Esophagus squamous epithelium (tissue), 5 donors: Measurements from ENCODE around the gene CASP4. TPM values are rescaled to one million over a fixed set of nuclear protein-coding genes. Genes with fewer than 3 reads are reported as not detected.
A peak's percentile ranks its signal among the peaks of the same experiment; 100 is the strongest.

ENCODE experiments used
- DNase-seq: peaks from one replicate; lab custom pipeline; 2025; lab: John Stamatoyannopoulos, UW
- H3K27ac ChIP-seq, 4 donors: fragments of 200-600 bp; sonication (generic); one replicate each; pipeline ENCODE4 v1.5.1; 2016 to 2019; ENCODE audit warnings: mild to moderate bottlenecking in 1 of 4
- H3K27me3 ChIP-seq, 4 donors: fragments of 200-600 bp; sonication (generic); 1 replicate in 3 of 4; 2 replicates in 1 of 4; pipeline versions ENCODE4 v1.5.1 to v1.6.0; 2017 to 2021; ENCODE audit warnings: antibody characterized with exemption in 1 of 4
- H3K36me3 ChIP-seq, 3 donors: fragments of 200-600 bp; sonication (generic); one replicate each; pipeline ENCODE4 v1.5.1; 2016 to 2019
- H3K4me1 ChIP-seq, 3 donors: fragments of 200-600 bp; sonication (generic); one replicate each; pipeline ENCODE4 v1.5.1; 2017 to 2019
- H3K4me3 ChIP-seq, 4 donors: fragments of 200-600 bp; sonication (generic); 1 replicate in 3 of 4; 2 replicates in 1 of 4; pipeline ENCODE4 v1.5.1; 2016 to 2019; ENCODE audit warnings: mild to moderate bottlenecking in 2 of 4, moderate library complexity in 1 of 4
- H3K9me3 ChIP-seq, 3 donors: fragments of 200-600 bp; sonication (generic); one replicate each; pipeline ENCODE4 v1.5.1; 2016 to 2019
- POLR2A ChIP-seq, 4 donors: fragments of 450-650 bp; IDR thresholded peaks; one replicate each; pipeline ENCODE4 v1.6.1; 2017; ENCODE audit warnings: antibody characterized with exemption in 4 of 4, mild to moderate bottlenecking in 4 of 4, moderate library complexity in 3 of 4
- WGBS, 2 donors: methylation state at CpG; one replicate each; pipeline ENCODE4 v1.1.5; 2018; 5-methylcytosine and 5-hydroxymethylcytosine counted together
- intact Hi-C: fragments of 100-400 bp; cut with DNase I; formaldehyde crosslinking; loops from one replicate; pipeline ENCODE4 v1.15.0; 2022
- total RNA-seq, 4 donors: library from RNA; depleted of rRNA; stranded (reverse); fragments of >200 nt; gene quantifications; one replicate each; pipeline ENCODE4 v1.1.0, GENCODE V29; 2016
- TF ChIP-seq, protein P1 (sequence below), 6 experiments: fragments of 450-650 bp in 4 of 6; fragments of 200-600 bp in 2 of 6; sonication (generic) in 2 of 6; IDR thresholded peaks; one replicate each; pipeline ENCODE4 v1.5.1; 2016 to 2019; ENCODE audit warnings: antibody characterized with exemption in 6 of 6, mild to moderate bottlenecking in 4 of 6, moderate library complexity in 4 of 6
- donor health status: DM: yes; HTN: yes; CAD: no.

Gene CASP4
- total RNA-seq, 4 donors from 2014 or later, result 80.9 to 146 (median 115) TPM

DNA sequence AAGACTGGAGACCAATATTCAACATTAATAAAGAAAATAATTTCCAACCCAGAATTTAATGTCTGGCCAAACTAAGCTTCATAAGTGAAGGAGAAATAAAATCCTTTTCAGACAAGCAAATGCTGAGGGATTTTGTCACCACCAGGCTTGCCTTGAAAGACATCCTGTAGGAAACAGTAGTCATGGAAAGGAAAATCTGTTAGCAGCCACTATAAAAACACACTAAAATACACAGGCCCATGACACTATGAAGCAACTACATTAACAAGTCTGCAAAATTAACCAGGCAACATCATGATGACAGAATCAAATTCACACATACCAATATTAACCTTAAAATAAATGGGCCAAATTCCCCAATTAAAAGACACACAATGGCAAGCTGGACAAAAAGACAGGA is 2.4 kb upstream of the CASP4 start:
- H3K27ac ChIP-seq, result no peak overlapping the region
- H3K9me3 ChIP-seq, result no peaks in the 10 kb centered on the region
- no peak overlapping the region for H3K4me3 ChIP-seq
- no peak for DNase-seq
- no peaks in the 10 kb centered on the region for H3K36me3 ChIP-seq
- intact Hi-C loops, result no loop called here
- H3K27me3 ChIP-seq, result no peaks in the 10 kb centered on the region
- TF ChIP-seq, protein P1, sequence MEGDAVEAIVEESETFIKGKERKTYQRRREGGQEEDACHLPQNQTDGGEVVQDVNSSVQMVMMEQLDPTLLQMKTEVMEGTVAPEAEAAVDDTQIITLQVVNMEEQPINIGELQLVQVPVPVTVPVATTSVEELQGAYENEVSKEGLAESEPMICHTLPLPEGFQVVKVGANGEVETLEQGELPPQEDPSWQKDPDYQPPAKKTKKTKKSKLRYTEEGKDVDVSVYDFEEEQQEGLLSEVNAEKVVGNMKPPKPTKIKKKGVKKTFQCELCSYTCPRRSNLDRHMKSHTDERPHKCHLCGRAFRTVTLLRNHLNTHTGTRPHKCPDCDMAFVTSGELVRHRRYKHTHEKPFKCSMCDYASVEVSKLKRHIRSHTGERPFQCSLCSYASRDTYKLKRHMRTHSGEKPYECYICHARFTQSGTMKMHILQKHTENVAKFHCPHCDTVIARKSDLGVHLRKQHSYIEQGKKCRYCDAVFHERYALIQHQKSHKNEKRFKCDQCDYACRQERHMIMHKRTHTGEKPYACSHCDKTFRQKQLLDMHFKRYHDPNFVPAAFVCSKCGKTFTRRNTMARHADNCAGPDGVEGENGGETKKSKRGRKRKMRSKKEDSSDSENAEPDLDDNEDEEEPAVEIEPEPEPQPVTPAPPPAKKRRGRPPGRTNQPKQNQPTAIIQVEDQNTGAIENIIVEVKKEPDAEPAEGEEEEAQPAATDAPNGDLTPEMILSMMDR (IDR thresholded peaks at IDR 0.05), result no peak
- TF ChIP-seq POLR2A (IDR thresholded peaks at IDR 0.05), result no peak
- H3K4me1 ChIP-seq, result peaks cover 10 to 24% (median 11%) of the 10 kb centered on the region in 3 donors

- intact Hi-C loops, result no loop called here
- Histone ChIP-seq H3K9me3 (no peaks in the 10 kb centered on the region), H3K4me3 (peak overlapping the region; percentile 44 to 69 (median 55)), H3K36me3 (no peaks in the 10 kb centered on the region), H3K4me1 (peaks cover 15 to 37% (median 16%) of the 10 kb centered on the region in 3 donors), H3K27ac (peak overlapping the region; percentile 82 to 93 (median 84)), H3K27me3 (no peaks in the 10 kb centered on the region)
- TF ChIP-seq, protein P1 (IDR thresholded peaks at IDR 0.05), result no peak
- TF ChIP-seq POLR2A (IDR thresholded peaks at IDR 0.05), result no peak
- WGBS, 2 donors, result 59 to 77% methylated on average over 5 to 14 of the region's 16 CpGs
- no peak for DNase-seq
Observed at GRCh38 chr11:104968856-104969776, 742 bp upstream of the CASP4 start.

- no peak for DNase-seq
- Histone ChIP-seq H3K27me3 (no peaks in the 10 kb centered on the region), H3K27ac (peak overlapping the region; percentile 82 to 93 (median 84)), H3K4me1 (peaks cover 15 to 44% (median 16%) of the 10 kb centered on the region in 3 donors), H3K36me3 (no peaks in the 10 kb centered on the region), H3K9me3 (no peaks in the 10 kb centered on the region), H3K4me3 (peak overlapping the region; percentile 44 to 69 (median 55))
- no peak for TF ChIP-seq POLR2A (IDR thresholded peaks at IDR 0.05)
- TF ChIP-seq, protein P1 (IDR thresholded peaks at IDR 0.05), result no peak
- intact Hi-C loops, result no loop called here
- WGBS, 2 donors, result 8 to 10% methylated on average over 11 of the region's 11 CpGs
Observed at GRCh38 chr11:104967534-104968354, 630 bp downstream of the CASP4 start.

DNA sequence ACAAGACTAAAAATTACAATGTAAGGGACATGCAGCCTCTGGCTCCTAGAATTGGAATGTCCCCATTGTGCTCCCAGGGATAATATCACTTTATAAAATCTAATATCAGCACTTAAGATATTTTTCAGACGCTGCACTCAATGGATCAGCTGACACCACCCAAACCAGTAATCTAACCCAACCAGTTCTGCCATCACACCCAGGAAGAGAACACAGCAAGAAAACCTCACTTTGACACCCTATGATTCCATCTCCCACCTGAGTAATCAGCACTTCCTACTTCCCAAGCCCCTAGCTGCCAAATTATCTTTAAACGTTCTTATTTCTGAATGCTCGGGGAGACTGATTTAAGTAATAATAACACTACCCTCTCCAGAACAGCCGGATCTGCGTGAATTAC is 2.6 kb downstream of the CASP4 start:
- intact Hi-C loops, result no loop called here
- 74 to 75% methylated on average over 5 of the region's 5 CpGs for WGBS, 2 donors
- H3K4me1 ChIP-seq, result peaks cover 15 to 52% (median 16%) of the 10 kb centered on the region in 3 donors
- peaks cover 0 to 13% (median 0%) of the 10 kb centered on the region in 3 donors for H3K36me3 ChIP-seq
- DNase-seq, result no peak
- H3K27ac ChIP-seq, result peak overlapping the region in 3 of 4 donors; percentile 82 to 93 (median 82)
- no peaks in the 10 kb centered on the region for H3K9me3 ChIP-seq
- H3K27me3 ChIP-seq, result no peaks in the 10 kb centered on the region
- TF ChIP-seq POLR2A (IDR thresholded peaks at IDR 0.05), result no peak
- TF ChIP-seq, protein P1 (IDR thresholded peaks at IDR 0.05), result no peak
- H3K4me3 ChIP-seq, result peak overlapping the region in 3 of 4 donors; percentile 18 to 69 (median 46)
